Spleen (tissue), 11 donors: ENCODE results near the gene IARS1. TPM values are rescaled to one million over a fixed set of nuclear protein-coding genes. Genes with fewer than 3 reads are reported as not detected.

Experiments used
- DNase-seq: peaks from one replicate; pipeline ENCODE4 v3.0.0-alpha.2; 2020
- H3K27ac ChIP-seq, 8 donors: fragments of 200-600 bp; sonication (generic) in 7 of 8; 1 replicate in 4 of 8; 2 replicates in 4 of 8; pipeline versions ENCODE4 v1.5.0 to v1.8.0; 2016 to 2021; ENCODE audit warnings: inconsistent platforms in 4 of 8, mild to moderate bottlenecking in 4 of 8, moderate library complexity in 1 of 8
- H3K27me3 ChIP-seq, 7 donors: fragments of 200-600 bp; sonication (generic) in 6 of 7; replicated peaks in 1 of 7; 1 replicate in 4 of 7; 2 replicates in 3 of 7; pipeline versions ENCODE4 v1.5.0 to v1.8.0; 2016 to 2021; ENCODE audit warnings: inconsistent platforms in 3 of 7, mild to moderate bottlenecking in 1 of 7
- H3K36me3 ChIP-seq, 6 donors: fragments of 200-600 bp; sonication (generic) in 5 of 6; 1 replicate in 4 of 6; 2 replicates in 2 of 6; pipeline versions ENCODE4 v1.5.0 to v1.8.0; 2016 to 2021; ENCODE audit warnings: inconsistent platforms in 2 of 6
- H3K4me1 ChIP-seq, 6 donors: fragments of 200-600 bp; sonication (generic) in 5 of 6; 1 replicate in 3 of 6; 2 replicates in 3 of 6; pipeline versions ENCODE4 v1.5.0 to v1.8.0; 2016 to 2021; ENCODE audit warnings: inconsistent platforms in 3 of 6
- H3K4me3 ChIP-seq, 8 donors: fragments of 200-600 bp; sonication (generic) in 7 of 8; 1 replicate in 4 of 8; 2 replicates in 4 of 8; pipeline versions ENCODE4 v1.5.0 to v1.8.0; 2016 to 2021; ENCODE audit warnings: inconsistent platforms in 4 of 8, mild to moderate bottlenecking in 4 of 8, moderate library complexity in 2 of 8
- H3K9me3 ChIP-seq, 8 donors: fragments of 200-600 bp; sonication (generic) in 7 of 8; 1 replicate in 4 of 8; 2 replicates in 4 of 8; pipeline versions ENCODE4 v1.5.0 to v1.8.0; 2016 to 2021; ENCODE audit warnings: inconsistent platforms in 4 of 8
- CTCF ChIP-seq, 11 experiments: fragments of 200-600 bp in 7 of 11; fragments of 450-650 bp in 4 of 11; sonication (generic) in 4 of 11; IDR thresholded peaks in 8 of 11; conservative IDR thresholded peaks in 3 of 11; 1 replicate in 7 of 11; 2 replicates in 4 of 11; pipeline versions ENCODE4 v1.4.0 to v1.8.0; 2016 to 2021; ENCODE audit warnings: antibody characterized with exemption in 11 of 11, inconsistent platforms in 4 of 11, mild to moderate bottlenecking in 1 of 11
- POLR2A ChIP-seq, 3 donors: fragments of 450-650 bp; IDR thresholded peaks; one replicate each; pipeline ENCODE4 v1.5.1; 2017; ENCODE audit warnings: antibody characterized with exemption in 3 of 3, mild to moderate bottlenecking in 1 of 3
- POLR2AphosphoS5 ChIP-seq, 3 donors: sonication (generic); formaldehyde crosslinking; IDR thresholded peaks; one replicate each; pipeline ENCODE4 v1.5.1; 2017; ENCODE audit warnings: antibody characterized with exemption in 3 of 3
- WGBS, 5 donors: extraction: QIAGEN DNeasy Blood & Tissue Kit in 3 of 5; methylation state at CpG; one replicate each; pipeline versions ENCODE4 v1.1.5 to v1.1.7; 2013 to 2018; 5-methylcytosine and 5-hydroxymethylcytosine counted together
- intact Hi-C: fragments of 100-400 bp; cut with DNase I; formaldehyde crosslinking; loops from one replicate; pipeline ENCODE4 v1.15.0; 2023; ENCODE audit warnings: low total_unique reads
- microRNA-seq, 3 donors: library from miRNA; unstranded; fragments of <30 nt; microRNA quantifications; one replicate each; pipeline versions ENCODE4 to v1.1.0, GENCODE V29; 2019 to 2020
- polyA plus RNA-seq, 3 donors: library from polyadenylated mRNA; stranded (reverse); fragments of 200-250 nt; gene quantifications; one replicate each; pipeline ENCODE4 v1.2.1, GENCODE V29; 2013
- small RNA-seq, 4 donors: library from RNA; depleted of rRNA; stranded (forward); fragments of <200 nt; gene quantifications; one replicate each; pipeline ENCODE3, GENCODE V24; 2016
- total RNA-seq, 7 donors: library from RNA; depleted of rRNA in 3 of 7; stranded (reverse); fragments of >200 nt in 3 of 7; fragmentation: NEBNext Ultra II Directional in 4 of 7; extraction: Animal tissue kit (Norgen Biotek cat#: 25700) in 4 of 7; gene quantifications; one replicate each; pipeline versions ENCODE4 v1.1.0 to v1.2.1, GENCODE V29; 2016 to 2021
- donor health status: healthy with polysubstance abuse.
- donor health status: DM: no; HTN: no; CAD: no; lungs with moderate emphysema.
- donor health status: DM: no; HTN: no; CAD: no.
- donor health status: Bipolar disorder and iron deficiency.
- donor health status: healthy.
- donor health status: DM: no; HTN: no; CAD: no.
- donor health status: DM: yes; HTN: yes; CAD: no.

Gene IARS1
- total and polyA plus RNA-seq, 10 donors = 16.0 to 110 (median 61.5) TPM

GRCh38 chr9:92247981-92248380, 45.5 kb downstream of the IARS1 start:
- 96 to 98% (median 97%) methylated on average over 3 of the region's 3 CpGs for WGBS, 5 donors
- no peak for TF ChIP-seq POLR2A (IDR thresholded peaks at IDR 0.05)
- no peak for TF ChIP-seq CTCF (IDR thresholded peaks at IDR 0.05 in 8 of 11, conservative IDR thresholded peaks at IDR 0.05 in 3 of 11)
- no peak for TF ChIP-seq POLR2AphosphoS5 (IDR thresholded peaks at IDR 0.05)
- intact Hi-C loops = no loop called here

GRCh38 chr9:92247296-92247695, 46.2 kb downstream of the IARS1 start:
- Histone ChIP-seq H3K36me3 (peaks cover 20 to 100% (median 99%) of the 10 kb centered on the region in 6 donors), H3K27me3 (no peaks in the 10 kb centered on the region), H3K4me3 (no peak overlapping the region), H3K4me1 (no peaks in the 10 kb centered on the region), H3K27ac (peak overlapping the region in 4 of 8 donors; percentile 31 to 47 (median 42)), H3K9me3 (no peaks in the 10 kb centered on the region)
- 79 to 93% (median 91%) methylated on average over 4 of the region's 4 CpGs for WGBS, 5 donors
- TF ChIP-seq POLR2AphosphoS5 (IDR thresholded peaks at IDR 0.05) = peak in 1 of 3 donors; percentile 36
- TF ChIP-seq CTCF (IDR thresholded peaks at IDR 0.05 in 8 of 11, conservative IDR thresholded peaks at IDR 0.05 in 3 of 11) = no peak
- intact Hi-C loops = no loop called here
- DNase-seq = no peak

More at GRCh38 chr9:92247981-92248380, 45.5 kb downstream of the IARS1 start:
- H3K4me1 ChIP-seq = no peaks in the 10 kb centered on the region
- H3K27me3 ChIP-seq = no peaks in the 10 kb centered on the region
- H3K27ac ChIP-seq = peak overlapping the region in 4 of 8 donors; percentile 16 to 45 (median 38)
- DNase-seq = no peak
- no peaks in the 10 kb centered on the region for H3K9me3 ChIP-seq
- peaks cover 15 to 100% (median 99%) of the 10 kb centered on the region in 6 donors for H3K36me3 ChIP-seq
- no peak overlapping the region for H3K4me3 ChIP-seq

DNA sequence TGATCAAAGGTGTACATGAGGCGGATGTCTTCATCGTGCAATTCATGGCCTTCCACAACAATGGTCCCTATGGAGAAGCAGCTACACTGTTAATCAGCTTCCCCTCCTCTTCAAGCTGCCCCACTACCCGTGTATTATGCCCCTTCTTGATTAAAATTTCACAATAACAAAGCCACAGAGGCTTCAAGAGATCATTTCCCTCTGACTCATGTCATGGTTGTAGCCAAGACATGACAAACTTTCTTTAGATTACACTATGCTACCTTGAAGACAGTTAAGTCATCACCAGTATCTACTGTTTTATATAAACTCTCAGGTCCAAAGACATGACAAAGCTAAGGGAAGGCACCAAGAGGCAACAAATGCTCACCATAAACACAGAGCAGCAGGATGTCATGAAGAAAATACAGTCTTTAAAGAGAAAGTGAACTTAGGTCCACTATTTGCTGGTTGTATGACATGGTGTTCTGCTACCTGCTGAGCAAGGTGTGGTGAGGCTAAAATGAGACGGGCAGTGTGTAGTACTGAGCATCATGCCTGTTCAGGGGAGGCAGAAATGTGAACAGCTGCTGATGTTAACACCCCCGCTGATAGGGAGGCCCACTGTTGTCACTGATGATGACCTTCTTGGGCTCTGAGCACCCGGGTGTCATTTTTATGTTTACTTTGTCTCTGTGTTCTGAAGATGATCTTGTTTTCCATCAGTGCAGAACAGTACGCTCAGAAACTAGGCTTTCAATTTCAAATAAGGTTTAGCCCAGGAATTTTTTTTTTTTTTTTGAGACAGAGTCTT, 48.3 kb downstream of the IARS1 start:
- peaks cover 14 to 100% (median 99%) of the 10 kb centered on the region in 6 donors for H3K36me3 ChIP-seq
- no peak for DNase-seq
- 87 to 91% (median 91%) methylated on average over 7 of the region's 7 CpGs for WGBS, 5 donors
- no peak overlapping the region for H3K27ac ChIP-seq
- no peak overlapping the region for H3K4me3 ChIP-seq
- H3K9me3 ChIP-seq = no peaks in the 10 kb centered on the region
- TF ChIP-seq POLR2A (IDR thresholded peaks at IDR 0.05) = no peak
- TF ChIP-seq POLR2AphosphoS5 (IDR thresholded peaks at IDR 0.05) = no peak
- no peak for TF ChIP-seq CTCF (IDR thresholded peaks at IDR 0.05 in 8 of 11, conservative IDR thresholded peaks at IDR 0.05 in 3 of 11)
- no peaks in the 10 kb centered on the region for H3K27me3 ChIP-seq
- intact Hi-C loops = no loop called here
- H3K4me1 ChIP-seq = no peaks in the 10 kb centered on the region

Small RNAs within 50 kb of the gene (microRNA-seq; reads per million reads assigned to microRNA genes)
- 0.57 to 2.8 (median 1.4) reads per million in 3 donors for gene MIR3651

Small RNAs within 50 kb of the gene (small RNA-seq; reads per million reads assigned to genes)
- 0 reads per million in 4 donors for gene MIR3651
- gene SNORA84 = 0.35 to 0.68 (median 0.51) reads per million in 4 donors

Other genes with a start within 250 kb of the IARS1 start
- 10 to 100 TPM; 46.9 to 75.1 (median 62.0) TPM for gene SPTLC1, start 178.3 kb downstream of the IARS1 start, total RNA-seq
- 10 to 100 TPM; 15.9 to 21.0 (median 16.6) TPM for gene SPTLC1, start 178.3 kb downstream of the IARS1 start, polyA plus RNA-seq
- 10 to 100 TPM; 37.0 to 70.6 (median 43.4) TPM for gene NOL8, start 31.7 kb upstream of the IARS1 start, total RNA-seq
- gene NOL8, start 31.7 kb upstream of the IARS1 start, polyA plus RNA-seq = 10 to 100 TPM; 29.9 to 38.2 (median 34.2) TPM
- 10 to 100 TPM in 2 of 7 donors, 1 to 10 TPM in 5; 5.4 to 15.8 (median 6.9) TPM for gene CENPP, start 32.3 kb upstream of the IARS1 start, total RNA-seq
- gene CENPP, start 32.3 kb upstream of the IARS1 start, polyA plus RNA-seq = 1 to 10 TPM; 1.7 to 2.1 (median 2.0) TPM
- gene OGN, start 110.9 kb upstream of the IARS1 start, total RNA-seq = 1 to 10 TPM in 1 of 7 donors, under 1 TPM in 5, not detected in 1; 0.14 to 1.2 (median 0.61) TPM
- 1 to 10 TPM in 1 of 3 donors, under 1 TPM in 2; 0.48 to 1.3 (median 0.57) TPM for gene OGN, start 110.9 kb upstream of the IARS1 start, polyA plus RNA-seq
- under 1 TPM in 6 of 7 donors, not detected in 1; 0.10 to 0.85 (median 0.57) TPM for gene OMD, start 130.8 kb upstream of the IARS1 start, total RNA-seq
- gene OMD, start 130.8 kb upstream of the IARS1 start, polyA plus RNA-seq = 1 to 10 TPM in 1 of 3 donors, under 1 TPM in 2; 0.28 to 1.0 (median 0.61) TPM
- gene ASPN, start 188.8 kb upstream of the IARS1 start, total RNA-seq = 1 to 10 TPM in 3 of 7 donors, under 1 TPM in 3, not detected in 1; 0.32 to 2.0 (median 1.0) TPM
- 1 to 10 TPM in 1 of 3 donors, under 1 TPM in 2; 0.64 to 1.1 (median 0.83) TPM for gene ASPN, start 188.8 kb upstream of the IARS1 start, polyA plus RNA-seq
- gene ECM2, start 242.3 kb upstream of the IARS1 start, total RNA-seq = 1 to 10 TPM in 1 of 7 donors, under 1 TPM in 4, not detected in 2; 0.28 to 1.7 (median 0.49) TPM
- gene ECM2, start 242.3 kb upstream of the IARS1 start, polyA plus RNA-seq = under 1 TPM; 0.22 to 0.68 (median 0.45) TPM